Esophagus (tissue), 2 donors: ENCODE data around the gene TUBA8. TPM values are rescaled to one million over a fixed set of nuclear protein-coding genes. Genes with fewer than 3 reads are reported as not detected.
A peak's percentile ranks its signal among the peaks of the same experiment; 100 is the strongest.
"Not testable (repeated sequence)": the region's sequence is repeated elsewhere in the genome, so short reads cannot be mapped to it uniquely, and the experiment has no call there.

Source experiments
- H3K27ac ChIP-seq, 2 donors: one replicate each; pipeline ENCODE4 v1.5.1; 2013; ENCODE audit warnings: low read depth in 2 of 2, mild to moderate bottlenecking in 2 of 2, inconsistent platforms in 1 of 2, low read length in 1 of 2, moderate library complexity in 1 of 2
- H3K27me3 ChIP-seq, 2 donors: one replicate each; pipeline ENCODE4 v1.6.1; 2013; ENCODE audit warnings: low read length in 2 of 2, control low read depth in 1 of 2, mild to moderate bottlenecking in 1 of 2; ENCODE audit not compliant: insufficient read depth in 2 of 2, control insufficient read depth in 1 of 2
- H3K36me3 ChIP-seq, 2 donors: one replicate each; pipeline ENCODE4 v1.6.1; 2013; ENCODE audit warnings: low read length in 1 of 2; ENCODE audit not compliant: control insufficient read depth in 2 of 2, insufficient read depth in 2 of 2
- H3K4me1 ChIP-seq, 2 donors: one replicate each; pipeline ENCODE4 v1.6.1; 2013; ENCODE audit warnings: low read length in 1 of 2; ENCODE audit not compliant: control insufficient read depth in 2 of 2, insufficient read depth in 2 of 2
- H3K4me3 ChIP-seq, 2 donors: one replicate each; pipeline ENCODE4 v1.5.1; 2013; ENCODE audit warnings: low read length in 2 of 2, mild to moderate bottlenecking in 2 of 2, low read depth in 1 of 2, moderate library complexity in 1 of 2
- H3K9me3 ChIP-seq, 2 donors: one replicate each; pipeline ENCODE4 v1.6.1; 2013; ENCODE audit warnings: mild to moderate bottlenecking in 2 of 2, low read depth in 1 of 2, low read length in 1 of 2, moderate library complexity in 1 of 2; ENCODE audit not compliant: control insufficient read depth in 2 of 2, insufficient read depth in 1 of 2
- WGBS, 2 donors: extraction: QIAGEN DNeasy Blood & Tissue Kit; methylation state at CpG; one replicate each; pipeline ENCODE4 v1.1.7; 2013; 5-methylcytosine and 5-hydroxymethylcytosine counted together
- polyA plus RNA-seq, 2 donors: library from polyadenylated mRNA; stranded (reverse); fragments of 200-250 nt; gene quantifications; one replicate each; pipeline ENCODE4 v1.2.3, GENCODE V29; 2013
- donor health status: healthy with polysubstance abuse.
- donor health status: Bipolar disorder and iron deficiency.

TUBA8 gene
- under 1 TPM; 0.89 to 0.98 TPM for polyA plus RNA-seq

GRCh38 chr22:18110194-18110953 lies at the start of gene TUBA8:
Gene TUBA8 (plus strand): TSS chr22:18110809. CDS start chr22:18110866, 57 bp downstream.
- H3K27me3 ChIP-seq: no peaks in the 10 kb centered on the region
- H3K4me3 ChIP-seq: peak within 1 kb of the TSS; percentile 33 to 48
- peaks cover 0 to 3% of the 10 kb centered on the region in 2 donors for H3K4me1 ChIP-seq
- WGBS, 2 donors: 1% methylated on average over 59 to 72 of the region's 72 CpGs
- no peaks in the 10 kb centered on the region for H3K9me3 ChIP-seq
- H3K36me3 ChIP-seq: no peaks in the 10 kb centered on the region
- H3K27ac ChIP-seq: no peak within 1 kb of the TSS

- Histone ChIP-seq H3K4me1 (peaks cover 0 to 4% of the 10 kb centered on the region in 2 donors), H3K27me3 (no peaks in the 10 kb centered on the region), H3K27ac (no peak overlapping the region), H3K4me3 (no peak overlapping the region), H3K36me3 (no peaks in the 10 kb centered on the region), H3K9me3 (no peaks in the 10 kb centered on the region)
- 82 to 85% methylated on average over 3 of the region's 3 CpGs for WGBS, 2 donors
These were observed 48.2 kb upstream of the TUBA8 start for GRCh38 chr22:18062421-18062820.

DNA sequence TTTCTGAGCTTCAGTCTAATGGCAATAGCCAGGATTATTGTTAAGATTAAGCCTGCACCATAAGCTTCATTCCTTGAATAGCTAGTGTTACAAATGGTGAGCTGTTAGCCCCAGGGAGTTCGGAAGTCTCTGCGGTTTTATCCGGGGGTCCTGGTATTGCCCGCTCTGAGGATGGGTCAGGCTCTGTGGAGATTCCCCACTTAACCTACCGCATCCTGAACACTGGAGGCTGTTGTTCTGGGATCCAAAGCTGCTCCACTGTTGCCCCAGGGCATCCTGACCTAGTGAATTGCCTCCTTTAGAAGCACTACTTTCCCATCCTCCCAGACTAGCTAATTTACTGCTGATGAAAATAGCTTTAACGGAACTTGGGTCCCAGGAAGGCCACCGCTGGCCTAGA lies 47.3 kb upstream of the TUBA8 start:
- Histone ChIP-seq H3K4me3 (no peak overlapping the region), H3K36me3 (no peaks in the 10 kb centered on the region), H3K27ac (no peak overlapping the region), H3K27me3 (no peaks in the 10 kb centered on the region), H3K9me3 (no peaks in the 10 kb centered on the region), H3K4me1 (peaks cover 0 to 4% of the 10 kb centered on the region in 2 donors)
- WGBS, 2 donors: 86 to 88% methylated on average over 7 of the region's 7 CpGs

DNA sequence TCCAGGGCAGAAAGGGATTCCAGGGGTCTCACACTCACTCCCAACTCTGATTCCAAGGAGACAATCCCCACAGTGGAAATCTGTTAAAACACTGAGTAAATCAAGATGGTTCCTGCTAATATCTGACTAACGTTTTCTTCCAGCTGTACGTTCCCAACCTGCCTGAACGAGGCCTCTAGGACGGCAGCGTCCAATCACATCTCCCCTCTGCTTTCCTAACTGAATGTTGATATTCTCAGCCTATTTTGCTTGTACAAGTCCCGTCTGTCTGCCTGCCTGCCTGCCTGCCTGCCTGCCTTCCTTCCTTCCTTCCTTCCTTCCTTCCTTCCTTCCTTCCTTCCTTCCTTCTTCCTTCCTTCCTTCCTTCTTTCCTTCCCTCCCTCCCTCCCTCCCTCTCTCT lies 46.9 kb upstream of the TUBA8 start:
- H3K4me3 ChIP-seq, H3K27me3 ChIP-seq, H3K4me1 ChIP-seq, H3K9me3 ChIP-seq, H3K36me3 ChIP-seq, H3K27ac ChIP-seq: not testable (repeated sequence)
- WGBS, 2 donors: 76 to 82% methylated on average over 6 of the region's 6 CpGs

DNA sequence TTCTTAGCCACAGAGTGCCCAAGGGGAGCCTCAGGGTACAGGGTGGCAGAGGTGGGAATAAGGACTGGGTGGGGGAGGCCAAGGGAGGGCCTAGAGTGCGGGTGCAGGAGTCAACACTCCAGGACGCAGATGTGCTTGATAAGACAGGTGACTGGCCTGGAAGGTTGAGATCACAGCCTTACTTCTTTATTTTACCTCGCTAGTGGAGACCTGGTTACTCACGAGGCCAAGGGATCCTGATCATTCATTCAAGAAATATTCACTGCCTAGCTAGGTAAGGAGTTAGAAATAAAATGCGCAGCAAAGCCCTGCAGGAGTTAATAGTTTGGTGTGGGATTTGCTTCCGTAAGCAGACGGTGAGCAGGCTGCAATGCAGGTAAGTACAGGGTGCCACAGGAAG lies 46.0 kb upstream of the TUBA8 start:
- no peaks in the 10 kb centered on the region for H3K36me3 ChIP-seq
- H3K27ac ChIP-seq: no peak overlapping the region
- no peak overlapping the region for H3K4me3 ChIP-seq
- whole genome bisulfite sequencing, 2 donors: 89 to 91% methylated on average over 7 of the region's 7 CpGs
- no peaks in the 10 kb centered on the region for H3K27me3 ChIP-seq
- H3K4me1 ChIP-seq: peaks cover 0 to 2% of the 10 kb centered on the region in 2 donors
- no peaks in the 10 kb centered on the region for H3K9me3 ChIP-seq

DNA sequence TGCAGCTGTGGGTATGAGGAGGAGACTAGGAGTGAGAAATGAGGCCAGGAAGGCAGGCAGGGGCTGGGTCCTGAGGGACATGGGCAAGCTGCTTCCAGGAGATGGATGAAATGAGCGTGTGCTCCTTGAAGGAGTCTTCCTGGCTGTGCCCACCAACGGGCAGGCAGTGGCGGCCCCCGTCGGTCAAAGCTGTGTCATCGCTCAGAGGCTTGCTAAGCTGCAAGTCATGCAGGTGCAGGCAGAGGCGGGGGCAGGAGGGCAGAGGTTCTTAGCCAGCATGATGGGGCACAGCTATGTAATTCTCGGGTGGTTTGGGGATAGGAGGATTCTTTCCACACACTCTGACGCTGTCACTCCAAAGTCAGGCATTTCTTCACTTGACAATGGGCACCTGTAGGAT lies 45.4 kb upstream of the TUBA8 start:
- WGBS, 2 donors: 63 to 66% methylated on average over 9 of the region's 9 CpGs
- no peak overlapping the region for H3K27ac ChIP-seq
- no peaks in the 10 kb centered on the region for H3K36me3 ChIP-seq
- no peaks in the 10 kb centered on the region for H3K27me3 ChIP-seq
- peaks cover 0 to 2% of the 10 kb centered on the region in 2 donors for H3K4me1 ChIP-seq
- H3K4me3 ChIP-seq: no peak overlapping the region
- H3K9me3 ChIP-seq: no peaks in the 10 kb centered on the region

DNA sequence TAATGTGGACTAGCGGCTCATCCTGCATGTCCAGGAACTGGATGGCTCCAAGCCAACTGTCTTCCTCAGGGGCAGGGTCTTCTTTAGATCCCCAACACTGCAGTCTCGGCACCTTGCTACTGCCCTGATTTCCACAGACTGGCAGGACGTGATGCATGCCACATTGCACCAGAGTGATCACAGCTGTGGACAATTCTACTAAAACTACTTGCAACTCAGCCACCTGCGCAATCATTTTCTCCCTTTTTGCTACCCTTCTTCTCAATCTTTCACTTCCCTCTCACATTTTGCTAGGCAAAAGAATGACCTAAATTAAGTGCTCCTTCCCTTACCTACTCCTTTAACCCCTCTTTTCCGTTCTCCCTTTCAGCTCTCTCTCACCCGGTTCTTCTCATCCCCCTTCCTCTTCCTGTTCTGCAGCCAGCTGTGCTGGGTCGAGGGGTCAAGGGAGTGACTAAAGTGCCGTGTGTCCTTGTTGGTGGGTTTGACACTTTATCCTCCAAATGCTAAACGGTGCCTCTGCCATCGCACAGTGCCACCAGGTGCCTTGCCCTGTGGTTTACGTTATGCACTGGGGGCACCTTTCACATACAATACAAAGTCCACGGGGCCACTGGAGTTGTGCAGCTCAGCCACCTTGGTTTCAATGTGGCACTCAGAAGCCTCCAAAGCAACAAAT lies 44.3 kb upstream of the TUBA8 start:
- 62 to 70% methylated on average over 12 of the region's 12 CpGs for WGBS, 2 donors
- Histone ChIP-seq H3K4me1 (peaks cover 2 to 7% of the 10 kb centered on the region in 2 donors), H3K27ac (no peak overlapping the region)

GRCh38 chr22:18067121-18067520 lies 43.5 kb upstream of the TUBA8 start:
- H3K36me3 ChIP-seq: no peaks in the 10 kb centered on the region
- no peaks in the 10 kb centered on the region for H3K9me3 ChIP-seq
- WGBS, 2 donors: 89 to 96% methylated on average over 3 of the region's 3 CpGs
- H3K27me3 ChIP-seq: no peaks in the 10 kb centered on the region
- peak overlapping the region in 1 of 2 donors; percentile 72 for H3K27ac ChIP-seq
- H3K4me3 ChIP-seq: no peak overlapping the region
- peaks cover 2 to 7% of the 10 kb centered on the region in 2 donors for H3K4me1 ChIP-seq

More for the DNA sequence above, 44.3 kb upstream of the TUBA8 start:
- Histone ChIP-seq H3K36me3 (no peaks in the 10 kb centered on the region), H3K4me3 (no peak overlapping the region), H3K27me3 (no peaks in the 10 kb centered on the region), H3K9me3 (no peaks in the 10 kb centered on the region)

- no peaks in the 10 kb centered on the region for H3K27me3 ChIP-seq
- H3K9me3 ChIP-seq: no peaks in the 10 kb centered on the region
- no peaks in the 10 kb centered on the region for H3K36me3 ChIP-seq
- H3K4me1 ChIP-seq: peaks cover 2 to 7% of the 10 kb centered on the region in 2 donors
- peak overlapping the region; percentile 60 to 72 for H3K27ac ChIP-seq
- WGBS, 2 donors: 54 to 56% methylated on average over 14 of the region's 14 CpGs
- H3K4me3 ChIP-seq: no peak overlapping the region
These were observed 42.9 kb upstream of the TUBA8 start for GRCh38 chr22:18067548-18068341.
